ENCODE results near the gene WDR19. TPM values are rescaled to one million over a fixed set of nuclear protein-coding genes. Genes with fewer than 3 reads are reported as not detected.

Gene WDR19
- total RNA-seq, 1 experiment from 2014 or later, result 33.2 TPM

DNA sequence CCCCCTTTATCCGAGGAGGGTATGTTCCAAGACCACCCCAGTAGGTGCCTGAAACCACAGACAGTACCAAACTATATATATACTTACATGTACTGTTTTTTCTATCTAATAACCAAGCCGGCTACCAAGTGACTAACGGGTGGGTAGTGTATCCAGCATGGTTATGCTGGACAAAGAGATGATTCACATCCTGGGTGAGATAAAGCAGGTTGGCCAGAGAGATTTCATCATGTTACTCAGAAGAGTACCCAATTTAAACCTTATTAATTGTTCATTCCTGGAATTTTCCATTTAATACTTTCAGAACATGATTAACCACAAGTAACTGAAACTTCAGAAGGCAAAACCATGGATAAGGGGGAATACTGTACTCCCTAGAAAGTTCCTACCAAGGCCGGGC lies 137.3 kb downstream of the WDR19 start:
- Histone ChIP-seq H3K27me3 (ENCODE audit: insufficient read depth, low read depth) (no peaks in the 10 kb centered on the region), H3K4me2 (peak overlapping the region; percentile 47), H3K36me3 (ENCODE audit: low read depth) (peaks cover 14% of the 10 kb centered on the region; the same call in 1 of the 2 replicates), H2AFZ (no peak overlapping the region), H3K4me3 (no peak overlapping the region), H3K9me3 (ENCODE audit: insufficient read depth, low read depth) (0 out of 2 replicates have a peak, but pooled peaks cover 3% of the 10 kb centered on the region), H3K9me2 (ENCODE audit: insufficient read depth) (no peaks in the 10 kb centered on the region), H3K79me2 (ENCODE audit: low read depth) (0 out of 2 replicates have a peak, but pooled peaks cover 11% of the 10 kb centered on the region), H3K4me1 (replicated peaks; ENCODE audit: insufficient read depth) (peaks cover 22% of the 10 kb centered on the region), H3F3A (ENCODE audit: insufficient read depth, low read depth) (peaks cover 22% of the 10 kb centered on the region), H4K20me1 (ENCODE audit: insufficient read depth) (no peaks in the 10 kb centered on the region), H3K27ac (peak overlapping the region; percentile 87)
- no TSS peak for BruUV-seq (replicated peaks)
- intact Hi-C loops (cut with micrococcal nuclease; ENCODE audit: unreplicated experiment), result loop anchor here (1.0 kb wide), 1 partner anchor 11 kb away; no protein-coding TSS in a partner anchor
- peak; percentile 17 to 80 for DNase-seq
- CTCF ChIA-PET, result no interaction called here
- POLR2A ChIA-PET (ENCODE audit: unreplicated experiment), result no interaction called here
- TF ChIP-seq CTCF (conservative IDR thresholded peaks at IDR 0.05) (no peak), EZH2 (IDR thresholded peaks at IDR 0.05; ENCODE audit: low read depth) (no peak)

DNA sequence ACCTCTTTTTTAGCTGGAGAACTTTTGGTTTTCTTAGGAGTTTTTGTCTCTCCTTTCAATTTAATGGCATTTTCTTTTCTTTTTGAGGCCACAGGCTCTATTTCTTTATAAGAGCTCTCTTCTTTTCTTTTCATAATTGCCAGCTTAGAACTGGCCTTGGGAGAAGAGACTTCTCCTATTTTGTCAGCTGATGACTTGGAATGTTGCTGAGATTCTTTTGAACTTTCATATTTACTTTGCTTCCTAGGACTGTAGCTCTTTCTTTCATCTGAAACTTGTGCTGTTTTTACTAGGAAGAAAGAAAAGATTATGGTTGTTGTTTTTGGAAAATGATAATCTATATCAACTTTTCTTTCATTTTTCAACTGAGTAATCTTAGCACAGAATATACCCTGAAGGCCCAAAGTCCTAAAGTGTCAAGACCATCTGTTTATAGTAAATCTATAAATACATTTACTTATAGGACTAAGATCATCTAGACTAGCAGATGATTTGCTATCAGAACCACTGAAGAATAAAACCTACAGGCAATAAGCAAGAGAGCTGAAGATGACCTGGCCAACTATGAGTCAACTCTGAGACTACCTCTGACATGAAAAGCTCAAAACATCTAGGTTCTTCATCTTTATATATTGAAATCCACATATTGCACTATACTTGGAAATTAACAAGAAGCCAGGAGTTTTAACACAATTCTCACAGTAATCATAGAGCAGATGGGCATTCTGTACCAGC lies 138.2 kb downstream of the WDR19 start:
- BruUV-seq (replicated peaks), result no TSS peak
- Histone ChIP-seq H4K20me1 (ENCODE audit: insufficient read depth) (no peaks in the 10 kb centered on the region), H3K9me3 (ENCODE audit: insufficient read depth, low read depth) (0 out of 2 replicates have a peak, but pooled peaks cover 3% of the 10 kb centered on the region), H3K36me3 (ENCODE audit: low read depth) (peaks cover 14% of the 10 kb centered on the region; the same call in 1 of the 2 replicates), H3K4me1 (replicated peaks; ENCODE audit: insufficient read depth) (peaks cover 22% of the 10 kb centered on the region), H2AFZ (no peak overlapping the region), H3K27ac (peak overlapping the region; percentile 87), H3F3A (ENCODE audit: insufficient read depth, low read depth) (peaks cover 22% of the 10 kb centered on the region), H3K9me2 (ENCODE audit: insufficient read depth) (no peaks in the 10 kb centered on the region), H3K27me3 (ENCODE audit: insufficient read depth, low read depth) (no peaks in the 10 kb centered on the region), H3K79me2 (ENCODE audit: low read depth) (0 out of 2 replicates have a peak, but pooled peaks cover 11% of the 10 kb centered on the region), H3K4me2 (peak overlapping the region; percentile 5; the same call in 1 of the 2 replicates), H3K4me3 (no peak overlapping the region)
- CTCF ChIA-PET, result interaction anchor here (0.6 kb wide), 1 partner anchor 487 kb away, joined by 4 read pairs; no protein-coding TSS in a partner anchor
- intact Hi-C loops (cut with micrococcal nuclease; ENCODE audit: unreplicated experiment), result loop anchor here (1.0 kb wide), 1 partner anchor 10 kb away; no protein-coding TSS in a partner anchor
- TF ChIP-seq CTCF (conservative IDR thresholded peaks at IDR 0.05), result no peak
- TF ChIP-seq EZH2 (IDR thresholded peaks at IDR 0.05; ENCODE audit: low read depth), result no peak
- POLR2A ChIA-PET (ENCODE audit: unreplicated experiment), result interaction anchor here (0.6 to 0.7 kb wide), 4 partner anchors 16 to 1690 kb away, joined by 4 read pairs; no protein-coding TSS in a partner anchor
- DNase-seq, result no peak

GRCh38 chr4:39323821-39324220 lies 141.5 kb downstream of the WDR19 start:
- Histone ChIP-seq H2AFZ (no peak overlapping the region), H3K27me3 (ENCODE audit: insufficient read depth, low read depth) (no peaks in the 10 kb centered on the region), H3K36me3 (ENCODE audit: low read depth) (peaks cover 20% of the 10 kb centered on the region), H4K20me1 (ENCODE audit: insufficient read depth) (no peaks in the 10 kb centered on the region), H3K4me1 (replicated peaks; ENCODE audit: insufficient read depth) (peaks cover 22% of the 10 kb centered on the region), H3K9me3 (ENCODE audit: insufficient read depth, low read depth) (0 out of 2 replicates have a peak, but pooled peaks cover 3% of the 10 kb centered on the region), H3K4me3 (no peak overlapping the region), H3K79me2 (ENCODE audit: low read depth) (peaks cover 15% of the 10 kb centered on the region; the same call in 1 of the 2 replicates), H3K27ac (no peak overlapping the region), H3F3A (ENCODE audit: insufficient read depth, low read depth) (peaks cover 22% of the 10 kb centered on the region), H3K9me2 (ENCODE audit: insufficient read depth) (no peaks in the 10 kb centered on the region), H3K4me2 (no peak overlapping the region)
- no TSS peak for BruUV-seq (replicated peaks)
- TF ChIP-seq EZH2 (IDR thresholded peaks at IDR 0.05; ENCODE audit: low read depth) (no peak), CTCF (conservative IDR thresholded peaks at IDR 0.05) (no peak)
- ChIA-PET CTCF (no interaction called here), POLR2A (ENCODE audit: unreplicated experiment) (interaction anchor here (0.5 to 0.7 kb wide), 2 partner anchors 38 to 57 kb away, joined by 4 to 7 read pairs; no protein-coding TSS in a partner anchor)
- intact Hi-C loops (cut with micrococcal nuclease; ENCODE audit: unreplicated experiment), result no loop called here
- no peak for DNase-seq

Data from PC-9 (cell line).